GM23338 (cell line): ENCODE measurements around the gene UNKL. TPM values are rescaled to one million over a fixed set of nuclear protein-coding genes. Genes with fewer than 3 reads are reported as not detected.

Source experiments
- ATAC-seq: fragments of 200-7000 bp; cut with Tn5 transposase; 3 replicates; pipeline ENCODE4 v1.9.1; 2020
- DNase-seq: peaks from one replicate; pipeline ENCODE4 v3.0.0-alpha.2; 2015; ENCODE audit warnings: low spot score
- H2AFZ ChIP-seq: fragments of 200-600 bp; sonication (generic); 2 replicates; pipeline ENCODE4 v1.8.0; 2016; ENCODE audit warnings: antibody characterized with exemption, mild to moderate bottlenecking, moderate library complexity
- H3F3A ChIP-seq: fragments of 200-600 bp; sonication (generic); replicated peaks from 2 replicates; pipeline ENCODE4 v1.8.0; 2017; ENCODE audit warnings: antibody characterized with exemption, mixed run types, low read depth
- H3K27ac ChIP-seq: fragments of 200-600 bp; sonication (generic); 2 replicates; pipeline ENCODE4 v1.6.1; 2016; ENCODE audit warnings: low read depth
- H3K27me3 ChIP-seq: fragments of 200-600 bp; sonication (generic); 2 replicates; pipeline ENCODE4 v1.8.0; 2016; ENCODE audit warnings: mild to moderate bottlenecking, mixed run types, moderate library complexity; ENCODE audit not compliant: insufficient read depth
- H3K36me3 ChIP-seq: fragments of 200-600 bp; sonication (generic); 2 replicates; pipeline ENCODE4 v1.8.0; 2016; ENCODE audit warnings: mild to moderate bottlenecking; ENCODE audit not compliant: insufficient read depth
- H3K4me1 ChIP-seq: fragments of 200-600 bp; sonication (generic); 2 replicates; pipeline ENCODE4 v1.8.0; 2016; ENCODE audit warnings: mild to moderate bottlenecking, moderate library complexity; ENCODE audit not compliant: insufficient read depth
- H3K4me2 ChIP-seq: fragments of 200-600 bp; sonication (generic); 2 replicates; pipeline ENCODE4 v1.7.1; 2017; ENCODE audit warnings: mixed run types
- H3K4me3 ChIP-seq: fragments of 200-600 bp; sonication (generic); 2 replicates; pipeline ENCODE4 v1.6.1; 2016; ENCODE audit warnings: mixed run types
- H3K79me2 ChIP-seq: fragments of 200-600 bp; sonication (generic); replicated peaks from 2 replicates; pipeline ENCODE4 v1.8.0; 2017; ENCODE audit warnings: mild to moderate bottlenecking; ENCODE audit not compliant: insufficient read depth
- H3K9me2 ChIP-seq: fragments of 200-600 bp; sonication (generic); 2 replicates; pipeline ENCODE4 v1.8.0; 2017; ENCODE audit not compliant: insufficient read depth
- H4K20me1 ChIP-seq: fragments of 200-600 bp; sonication (generic); replicated peaks from 2 replicates; pipeline ENCODE4 v1.8.0; 2017; ENCODE audit warnings: mild to moderate bottlenecking; ENCODE audit not compliant: insufficient read depth
- H3K27ac Mint-ChIP-seq: 2 replicates; pipeline ENCODE4 v1.8.0; 2020; ENCODE audit warnings: inconsistent platforms, mild to moderate bottlenecking, moderate library complexity, mixed read lengths
- H3K27me3 Mint-ChIP-seq: 3 replicates; pipeline ENCODE4 v1.8.0; 2022; ENCODE audit warnings: low read depth, mild to moderate bottlenecking, moderate library complexity, mixed read lengths, inconsistent platforms; ENCODE audit not compliant: insufficient read depth, poor library complexity
- H3K36me3 Mint-ChIP-seq: 3 replicates; pipeline ENCODE4 v1.8.0; 2021; ENCODE audit warnings: low read depth, mild to moderate bottlenecking, inconsistent platforms, moderate library complexity, mixed read lengths
- H3K4me1 Mint-ChIP-seq: 3 replicates; pipeline ENCODE4 v1.8.0; 2020; ENCODE audit warnings: mild to moderate bottlenecking, inconsistent platforms, mixed read lengths
- H3K4me3 Mint-ChIP-seq: 3 replicates; pipeline ENCODE4 v1.8.0; 2021; ENCODE audit warnings: moderate library complexity, mild to moderate bottlenecking, inconsistent platforms, mixed read lengths
- H3K9me3 Mint-ChIP-seq: 3 replicates; pipeline ENCODE4 v1.8.0; 2020; ENCODE audit warnings: moderate library complexity, mild to moderate bottlenecking, inconsistent platforms, mixed read lengths
- CREB1 ChIP-seq: fragments of 250-450 bp; sonication (Bioruptor Pico); IDR thresholded peaks from 2 replicates; pipeline ENCODE4 v1.5.0; 2020; ENCODE audit warnings: low read depth, mild to moderate bottlenecking, moderate library complexity
- CTCF ChIP-seq, 2 experiments: fragments of 200-600 bp in 1 of 2; sonication (generic) in 1 of 2; conservative IDR thresholded peaks; 2 replicates each; pipeline versions ENCODE4 v1.5.1 to v1.6.1; 2016 to 2017; ENCODE audit warnings: antibody characterized with exemption in 2 of 2, low read depth in 2 of 2, mild to moderate bottlenecking in 2 of 2, moderate library complexity in 1 of 2
- ETS1 ChIP-seq: IDR thresholded peaks from 2 replicates; pipeline ENCODE4 v1.6.1; 2016; ENCODE audit warnings: antibody characterized with exemption
- EZH2 ChIP-seq: fragments of 200-600 bp; sonication (generic); IDR thresholded peaks from one replicate; pipeline ENCODE4 v1.8.0; 2017; ENCODE audit warnings: antibody characterized with exemption, mild to moderate bottlenecking, low read depth; ENCODE audit not compliant: unreplicated experiment
- EZH2phosphoT487 ChIP-seq: fragments of 200-600 bp; sonication (generic); IDR thresholded peaks from one replicate; pipeline ENCODE4 v1.8.1; 2018; ENCODE audit warnings: antibody characterized with exemption; ENCODE audit not compliant: unreplicated experiment
- JUNB ChIP-seq: IDR thresholded peaks from one replicate; pipeline ENCODE4 v1.6.1; 2016; ENCODE audit warnings: antibody characterized with exemption; ENCODE audit not compliant: unreplicated experiment
- NANOG ChIP-seq: IDR thresholded peaks from 2 replicates; pipeline ENCODE4 v1.6.1; 2016; ENCODE audit warnings: antibody characterized with exemption, borderline replicate concordance
- POLR2AphosphoS5 ChIP-seq: IDR thresholded peaks from 2 replicates; pipeline ENCODE4 v1.6.1; 2016; ENCODE audit warnings: antibody characterized with exemption, low read depth
- STAT1 ChIP-seq: IDR thresholded peaks from one replicate; pipeline ENCODE4 v1.6.1; 2016; ENCODE audit warnings: antibody characterized with exemption; ENCODE audit not compliant: unreplicated experiment
- ZNF114 ChIP-seq: fragments of 250-450 bp; sonication (Bioruptor Pico); IDR thresholded peaks from 2 replicates; pipeline ENCODE4 v1.5.0; 2020; ENCODE audit warnings: mild to moderate bottlenecking, moderate library complexity
- ZNF331 ChIP-seq: fragments of 250-450 bp; sonication (Bioruptor Pico); IDR thresholded peaks from 2 replicates; pipeline ENCODE4 v1.5.0; 2020; ENCODE audit warnings: low read depth, mild to moderate bottlenecking, moderate library complexity
- polyA plus RNA-seq: library from polyadenylated mRNA; unstranded; fragments of >200 nt; fragmentation: Nextera tagmentation; extraction: Ambion mirVana; gene quantifications from 2 replicates; pipeline ENCODE4 v1.2.1, GENCODE V29; 2016
- total RNA-seq: library from RNA; depleted of rRNA; stranded (reverse); fragments of >200 nt; shearing (Covaris generic); gene quantifications from 2 replicates; pipeline ENCODE4 v1.2.3, GENCODE V29; 2014
- TF ChIP-seq, protein P1 (sequence below): IDR thresholded peaks from one replicate; pipeline ENCODE4 v1.6.1; 2018; ENCODE audit warnings: antibody characterized with exemption; ENCODE audit not compliant: unreplicated experiment
- TF ChIP-seq, protein P2 (sequence below): fragments of 250-450 bp; sonication (Bioruptor Pico); IDR thresholded peaks from 2 replicates; pipeline ENCODE4 v1.5.0; 2020; ENCODE audit warnings: mild to moderate bottlenecking, moderate library complexity

Gene UNKL
- total and polyA plus RNA-seq, 2 experiments from 2014 or later: 16.7 to 28.7 TPM

DNA sequence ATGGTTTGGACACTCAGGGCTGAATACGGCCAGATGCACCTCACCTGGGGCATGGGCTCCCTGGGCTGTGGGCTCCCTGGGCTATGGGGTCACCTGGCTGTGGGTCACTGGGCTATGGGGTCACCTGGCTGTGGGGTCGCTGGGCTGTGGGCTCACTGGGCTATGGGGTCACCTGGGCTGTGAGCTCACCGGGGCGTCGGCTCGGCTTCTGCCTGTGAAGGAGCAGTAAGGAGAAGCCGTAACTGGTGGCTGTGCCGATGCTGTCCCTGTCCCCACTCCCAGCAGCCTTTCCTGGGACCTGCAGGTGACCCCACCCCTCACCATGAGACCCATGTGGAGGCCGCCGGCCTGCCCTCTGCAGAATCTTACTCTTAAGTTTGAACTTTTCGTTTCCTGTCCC lies 14.5 kb upstream of the UNKL start:
- no peak for DNase-seq
- H3K27ac ChIP-seq: no peak overlapping the region
- H3K4me2 ChIP-seq: no peak overlapping the region
- Mint-ChIP-seq H3K4me1 (no peaks in the 10 kb centered on the region), H3K9me3 (no peaks in the 10 kb centered on the region; the same call in 2 of the 3 replicates), H3K36me3 (no peaks in the 10 kb centered on the region), H3K27me3 (peaks cover 9% of the 10 kb centered on the region), H3K4me3 (no peak overlapping the region), H3K27ac (no peak overlapping the region)
- no peaks in the 10 kb centered on the region for H3F3A ChIP-seq
- no peaks in the 10 kb centered on the region for H3K4me1 ChIP-seq
- no peaks in the 10 kb centered on the region for H4K20me1 ChIP-seq
- H3K79me2 ChIP-seq: no peaks in the 10 kb centered on the region
- H3K27me3 ChIP-seq: no peaks in the 10 kb centered on the region
- TF ChIP-seq STAT1: no peak
- TF ChIP-seq, protein P1, sequence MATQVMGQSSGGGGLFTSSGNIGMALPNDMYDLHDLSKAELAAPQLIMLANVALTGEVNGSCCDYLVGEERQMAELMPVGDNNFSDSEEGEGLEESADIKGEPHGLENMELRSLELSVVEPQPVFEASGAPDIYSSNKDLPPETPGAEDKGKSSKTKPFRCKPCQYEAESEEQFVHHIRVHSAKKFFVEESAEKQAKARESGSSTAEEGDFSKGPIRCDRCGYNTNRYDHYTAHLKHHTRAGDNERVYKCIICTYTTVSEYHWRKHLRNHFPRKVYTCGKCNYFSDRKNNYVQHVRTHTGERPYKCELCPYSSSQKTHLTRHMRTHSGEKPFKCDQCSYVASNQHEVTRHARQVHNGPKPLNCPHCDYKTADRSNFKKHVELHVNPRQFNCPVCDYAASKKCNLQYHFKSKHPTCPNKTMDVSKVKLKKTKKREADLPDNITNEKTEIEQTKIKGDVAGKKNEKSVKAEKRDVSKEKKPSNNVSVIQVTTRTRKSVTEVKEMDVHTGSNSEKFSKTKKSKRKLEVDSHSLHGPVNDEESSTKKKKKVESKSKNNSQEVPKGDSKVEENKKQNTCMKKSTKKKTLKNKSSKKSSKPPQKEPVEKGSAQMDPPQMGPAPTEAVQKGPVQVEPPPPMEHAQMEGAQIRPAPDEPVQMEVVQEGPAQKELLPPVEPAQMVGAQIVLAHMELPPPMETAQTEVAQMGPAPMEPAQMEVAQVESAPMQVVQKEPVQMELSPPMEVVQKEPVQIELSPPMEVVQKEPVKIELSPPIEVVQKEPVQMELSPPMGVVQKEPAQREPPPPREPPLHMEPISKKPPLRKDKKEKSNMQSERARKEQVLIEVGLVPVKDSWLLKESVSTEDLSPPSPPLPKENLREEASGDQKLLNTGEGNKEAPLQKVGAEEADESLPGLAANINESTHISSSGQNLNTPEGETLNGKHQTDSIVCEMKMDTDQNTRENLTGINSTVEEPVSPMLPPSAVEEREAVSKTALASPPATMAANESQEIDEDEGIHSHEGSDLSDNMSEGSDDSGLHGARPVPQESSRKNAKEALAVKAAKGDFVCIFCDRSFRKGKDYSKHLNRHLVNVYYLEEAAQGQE: no peak
- TF ChIP-seq CREB1 (CRISPR knock-in tag): no peak
- no peak for TF ChIP-seq CTCF (conservative IDR thresholded peaks at IDR 0.05; ENCODE audit: low read depth in 2 of 2)
- no peak for TF ChIP-seq ZNF114 (CRISPR knock-in tag)
- no peak for TF ChIP-seq POLR2AphosphoS5
- TF ChIP-seq NANOG: no peak
- no peak for TF ChIP-seq JUNB
- no peak for TF ChIP-seq ETS1
- no peak for TF ChIP-seq EZH2phosphoT487
- no peak for TF ChIP-seq ZNF331 (CRISPR knock-in tag)
- TF ChIP-seq EZH2: no peak
- TF ChIP-seq, protein P2, sequence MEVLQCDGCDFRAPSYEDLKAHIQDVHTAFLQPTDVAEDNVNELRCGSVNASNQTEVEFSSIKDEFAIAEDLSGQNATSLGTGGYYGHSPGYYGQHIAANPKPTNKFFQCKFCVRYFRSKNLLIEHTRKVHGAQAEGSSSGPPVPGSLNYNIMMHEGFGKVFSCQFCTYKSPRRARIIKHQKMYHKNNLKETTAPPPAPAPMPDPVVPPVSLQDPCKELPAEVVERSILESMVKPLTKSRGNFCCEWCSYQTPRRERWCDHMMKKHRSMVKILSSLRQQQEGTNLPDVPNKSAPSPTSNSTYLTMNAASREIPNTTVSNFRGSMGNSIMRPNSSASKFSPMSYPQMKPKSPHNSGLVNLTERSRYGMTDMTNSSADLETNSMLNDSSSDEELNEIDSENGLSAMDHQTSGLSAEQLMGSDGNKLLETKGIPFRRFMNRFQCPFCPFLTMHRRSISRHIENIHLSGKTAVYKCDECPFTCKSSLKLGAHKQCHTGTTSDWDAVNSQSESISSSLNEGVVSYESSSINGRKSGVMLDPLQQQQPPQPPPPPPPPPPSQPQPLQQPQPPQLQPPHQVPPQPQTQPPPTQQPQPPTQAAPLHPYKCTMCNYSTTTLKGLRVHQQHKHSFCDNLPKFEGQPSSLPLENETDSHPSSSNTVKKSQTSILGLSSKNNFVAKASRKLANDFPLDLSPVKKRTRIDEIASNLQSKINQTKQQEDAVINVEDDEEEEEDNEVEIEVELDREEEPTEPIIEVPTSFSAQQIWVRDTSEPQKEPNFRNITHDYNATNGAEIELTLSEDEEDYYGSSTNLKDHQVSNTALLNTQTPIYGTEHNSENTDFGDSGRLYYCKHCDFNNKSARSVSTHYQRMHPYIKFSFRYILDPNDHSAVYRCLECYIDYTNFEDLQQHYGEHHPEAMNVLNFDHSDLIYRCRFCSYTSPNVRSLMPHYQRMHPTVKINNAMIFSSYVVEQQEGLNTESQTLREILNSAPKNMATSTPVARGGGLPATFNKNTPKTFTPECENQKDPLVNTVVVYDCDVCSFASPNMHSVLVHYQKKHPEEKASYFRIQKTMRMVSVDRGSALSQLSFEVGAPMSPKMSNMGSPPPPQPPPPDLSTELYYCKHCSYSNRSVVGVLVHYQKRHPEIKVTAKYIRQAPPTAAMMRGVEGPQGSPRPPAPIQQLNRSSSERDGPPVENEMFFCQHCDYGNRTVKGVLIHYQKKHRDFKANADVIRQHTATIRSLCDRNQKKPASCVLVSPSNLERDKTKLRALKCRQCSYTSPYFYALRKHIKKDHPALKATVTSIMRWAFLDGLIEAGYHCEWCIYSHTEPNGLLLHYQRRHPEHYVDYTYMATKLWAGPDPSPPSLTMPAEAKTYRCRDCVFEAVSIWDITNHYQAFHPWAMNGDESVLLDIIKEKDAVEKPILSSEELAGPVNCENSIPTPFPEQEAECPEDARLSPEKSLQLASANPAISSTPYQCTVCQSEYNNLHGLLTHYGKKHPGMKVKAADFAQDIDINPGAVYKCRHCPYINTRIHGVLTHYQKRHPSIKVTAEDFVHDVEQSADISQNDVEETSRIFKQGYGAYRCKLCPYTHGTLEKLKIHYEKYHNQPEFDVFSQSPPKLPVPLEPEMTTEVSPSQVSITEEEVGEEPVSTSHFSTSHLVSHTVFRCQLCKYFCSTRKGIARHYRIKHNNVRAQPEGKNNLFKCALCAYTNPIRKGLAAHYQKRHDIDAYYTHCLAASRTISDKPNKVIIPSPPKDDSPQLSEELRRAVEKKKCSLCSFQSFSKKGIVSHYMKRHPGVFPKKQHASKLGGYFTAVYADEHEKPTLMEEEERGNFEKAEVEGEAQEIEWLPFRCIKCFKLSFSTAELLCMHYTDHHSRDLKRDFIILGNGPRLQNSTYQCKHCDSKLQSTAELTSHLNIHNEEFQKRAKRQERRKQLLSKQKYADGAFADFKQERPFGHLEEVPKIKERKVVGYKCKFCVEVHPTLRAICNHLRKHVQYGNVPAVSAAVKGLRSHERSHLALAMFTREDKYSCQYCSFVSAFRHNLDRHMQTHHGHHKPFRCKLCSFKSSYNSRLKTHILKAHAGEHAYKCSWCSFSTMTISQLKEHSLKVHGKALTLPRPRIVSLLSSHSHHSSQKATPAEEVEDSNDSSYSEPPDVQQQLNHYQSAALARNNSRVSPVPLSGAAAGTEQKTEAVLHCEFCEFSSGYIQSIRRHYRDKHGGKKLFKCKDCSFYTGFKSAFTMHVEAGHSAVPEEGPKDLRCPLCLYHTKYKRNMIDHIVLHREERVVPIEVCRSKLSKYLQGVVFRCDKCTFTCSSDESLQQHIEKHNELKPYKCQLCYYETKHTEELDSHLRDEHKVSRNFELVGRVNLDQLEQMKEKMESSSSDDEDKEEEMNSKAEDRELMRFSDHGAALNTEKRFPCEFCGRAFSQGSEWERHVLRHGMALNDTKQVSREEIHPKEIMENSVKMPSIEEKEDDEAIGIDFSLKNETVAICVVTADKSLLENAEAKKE (CRISPR knock-in tag): no peak
- ATAC-seq: no peak
- H3K36me3 ChIP-seq: no peaks in the 10 kb centered on the region
- no peak overlapping the region for H2AFZ ChIP-seq
- H3K4me3 ChIP-seq: no peak overlapping the region
- H3K9me2 ChIP-seq: no peaks in the 10 kb centered on the region
